Keratinocyte (primary cell): Measurements from ENCODE around the gene NARS2. TPM values are rescaled to one million over a fixed set of nuclear protein-coding genes. Genes with fewer than 3 reads are reported as not detected.

Source experiments
- DNase-seq: peaks from one replicate; pipeline ENCODE4 v3.0.0-alpha.2; 2011; ENCODE audit warnings: low read depth, missing footprints, low spot score
- FAIRE-seq: peaks from 2 replicates; lab custom pipeline; 2011; peaks lifted over from hg19 to GRCh38; lab: Jason Lieb, UNC
- H2AFZ ChIP-seq: 2 replicates; pipeline ENCODE4 v1.6.0; 2012; ENCODE audit warnings: low read length, control low read depth, inconsistent platforms; ENCODE audit not compliant: control insufficient read depth
- H3K27ac ChIP-seq: 2 replicates; pipeline ENCODE4 v1.5.1; 2011; ENCODE audit warnings: low read length; ENCODE audit not compliant: control insufficient read depth, insufficient read depth
- H3K27me3 ChIP-seq: 3 replicates; pipeline ENCODE4 v1.6.0; 2011; ENCODE audit warnings: low read length; ENCODE audit not compliant: control insufficient read depth, insufficient read depth; ENCODE audit errors: extremely low read depth
- H3K36me3 ChIP-seq, 2 experiments: 2 replicates in 1 of 2; 3 replicates in 1 of 2; pipeline ENCODE4 v1.5.1; 2011; ENCODE audit warnings: low read length in 2 of 2, mild to moderate bottlenecking in 1 of 2; ENCODE audit not compliant: control insufficient read depth in 2 of 2, insufficient read depth in 2 of 2; ENCODE audit errors: extremely low read depth in 1 of 2
- H3K4me1 ChIP-seq: 3 replicates; pipeline ENCODE4 v1.5.1; 2011; ENCODE audit warnings: low read length; ENCODE audit not compliant: control insufficient read depth, insufficient read depth; ENCODE audit errors: extremely low read depth
- H3K4me2 ChIP-seq: 3 replicates; pipeline ENCODE4 v1.6.0; 2011; ENCODE audit warnings: low read depth, low read length; ENCODE audit not compliant: control insufficient read depth, insufficient read depth; ENCODE audit errors: extremely low read depth
- H3K4me3 ChIP-seq, 3 experiments: fragments of 200-600 bp in 1 of 3; sonication (generic) in 1 of 3; 2 replicates in 2 of 3; 3 replicates in 1 of 3; pipeline ENCODE4 v1.5.1; 2011 to 2016; ENCODE audit warnings: low read length in 3 of 3, mild to moderate bottlenecking in 3 of 3, control low read depth in 2 of 3, inconsistent platforms in 1 of 3, low read depth in 1 of 3, mixed read lengths in 1 of 3, mixed run types in 1 of 3, moderate library complexity in 1 of 3; ENCODE audit not compliant: control insufficient read depth in 2 of 3, insufficient read depth in 2 of 3; ENCODE audit errors: extremely low read depth in 1 of 3
- H3K79me2 ChIP-seq: 2 replicates; pipeline ENCODE4 v1.6.0; 2012; ENCODE audit warnings: low read length; ENCODE audit not compliant: control insufficient read depth, insufficient read depth
- H3K9ac ChIP-seq: 3 replicates; pipeline ENCODE4 v1.6.0; 2011; ENCODE audit warnings: low read length; ENCODE audit not compliant: control insufficient read depth, insufficient read depth; ENCODE audit errors: extremely low read depth
- H3K9me1 ChIP-seq: 3 replicates; pipeline ENCODE4 v1.6.0; 2011; ENCODE audit warnings: low read length; ENCODE audit not compliant: control insufficient read depth, insufficient read depth; ENCODE audit errors: extremely low read depth
- H3K9me3 ChIP-seq: 2 replicates; pipeline ENCODE4 v1.5.1; 2012; ENCODE audit warnings: low read depth, low read length; ENCODE audit not compliant: control insufficient read depth
- H4K20me1 ChIP-seq: 3 replicates; pipeline ENCODE4 v1.6.0; 2011; ENCODE audit warnings: low read length; ENCODE audit not compliant: control insufficient read depth, insufficient read depth; ENCODE audit errors: extremely low read depth
- EZH2 ChIP-seq: IDR thresholded peaks from one replicate; pipeline ENCODE4 v1.6.1; 2012; ENCODE audit warnings: inconsistent platforms, mild to moderate bottlenecking, low read length, moderate library complexity
- dilution Hi-C: fragments of 300-500 bp; cut with MboI; formaldehyde crosslinking; loops from one replicate; pipeline ENCODE4 v1.7.0; 2020; ENCODE audit warnings: low sequenced_read_pairs; ENCODE audit not compliant: extremely low pct_ligation_motif_present
- polyA plus RNA-seq, 5 experiments: library from polyadenylated mRNA; depleted of rRNA in 3 of 5; stranded (reverse) in 3 of 5; stranded (forward) in 1 of 5; unstranded in 1 of 5; fragments of >200 nt; gene quantifications; 1 replicate in 1 of 5; 2 replicates in 3 of 5; 3 replicates in 1 of 5; pipeline versions ENCODE4 v1.2.1 to v1.2.3, GENCODE V29; 2011 to 2012; ENCODE audit warnings: missing spikeins in 2 of 5, low read depth in 1 of 5, low replicate concordance in 1 of 5
- TF ChIP-seq, protein P1 (sequence below), 3 experiments: IDR thresholded peaks in 1 of 3; conservative IDR thresholded peaks in 1 of 3; optimal IDR thresholded peaks in 1 of 3; 2 replicates in 2 of 3; 3 replicates in 1 of 3; pipeline versions ENCODE3 to v1.5.1; 2011; ENCODE audit warnings: low read length in 3 of 3, mild to moderate bottlenecking in 3 of 3, moderate library complexity in 2 of 3, control low read depth in 1 of 3, inconsistent platforms in 1 of 3; ENCODE audit not compliant: insufficient read depth in 2 of 3; ENCODE audit errors: extremely low read depth in 1 of 3

Gene NARS2
- polyA plus RNA-seq, 1 donor (not counting 4 experiments of a cell fraction or from before 2014, with no cell fraction given) = 28.8 TPM

DNA sequence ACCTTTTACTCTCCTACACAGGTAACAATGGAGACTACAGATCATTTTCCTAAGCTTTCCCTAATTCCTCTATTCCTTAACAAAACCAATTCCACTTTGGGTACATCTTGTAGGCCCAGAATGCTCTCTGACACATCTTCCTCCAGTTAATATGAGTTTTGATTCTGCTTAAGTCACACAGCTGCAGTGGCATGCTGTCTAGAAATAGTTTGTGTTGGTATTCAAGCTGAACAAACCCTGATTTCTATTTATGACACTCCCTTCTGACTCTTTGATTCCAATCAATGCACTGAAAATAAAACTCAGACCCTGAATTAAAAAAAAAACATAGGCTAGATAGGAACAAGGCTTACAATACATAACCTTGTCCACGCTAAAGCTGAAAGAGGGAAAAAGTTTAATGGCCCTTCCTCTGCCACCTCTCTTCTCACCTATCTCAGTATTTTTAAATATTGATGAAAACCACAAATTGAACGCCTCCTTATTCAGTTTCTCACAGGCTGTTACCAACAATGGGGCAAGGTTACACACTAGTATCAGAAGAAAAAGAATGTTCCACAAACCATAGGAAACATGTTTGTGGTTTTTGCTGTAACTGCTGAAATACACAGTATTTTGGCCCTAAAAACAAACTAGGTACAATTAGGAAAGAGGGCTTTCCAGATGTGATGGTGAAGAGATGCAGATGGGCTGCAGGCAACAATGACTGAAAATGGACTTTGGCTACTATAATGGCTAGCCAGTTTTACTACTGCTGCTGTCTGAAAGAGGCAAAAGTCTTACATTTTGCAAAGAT, 121.3 kb downstream of the NARS2 start:
- FAIRE-seq (no peak), DNase-seq (no peak)
- Histone ChIP-seq H3K4me2 (no peak overlapping the region), H3K4me1 (no peaks in the 10 kb centered on the region), H3K9ac (no peak overlapping the region), H3K9me1 (no peaks in the 10 kb centered on the region), H3K36me3 (no peaks in the 10 kb centered on the region), H3K4me3 (no peak overlapping the region), H4K20me1 (no peaks in the 10 kb centered on the region), H3K79me2 (no peaks in the 10 kb centered on the region), H3K27ac (no peak overlapping the region), H3K27me3 (no peaks in the 10 kb centered on the region), H2AFZ (no peak overlapping the region), H3K9me3 (no peaks in the 10 kb centered on the region)
- dilution Hi-C loops = no loop called here
- TF ChIP-seq, protein P1, sequence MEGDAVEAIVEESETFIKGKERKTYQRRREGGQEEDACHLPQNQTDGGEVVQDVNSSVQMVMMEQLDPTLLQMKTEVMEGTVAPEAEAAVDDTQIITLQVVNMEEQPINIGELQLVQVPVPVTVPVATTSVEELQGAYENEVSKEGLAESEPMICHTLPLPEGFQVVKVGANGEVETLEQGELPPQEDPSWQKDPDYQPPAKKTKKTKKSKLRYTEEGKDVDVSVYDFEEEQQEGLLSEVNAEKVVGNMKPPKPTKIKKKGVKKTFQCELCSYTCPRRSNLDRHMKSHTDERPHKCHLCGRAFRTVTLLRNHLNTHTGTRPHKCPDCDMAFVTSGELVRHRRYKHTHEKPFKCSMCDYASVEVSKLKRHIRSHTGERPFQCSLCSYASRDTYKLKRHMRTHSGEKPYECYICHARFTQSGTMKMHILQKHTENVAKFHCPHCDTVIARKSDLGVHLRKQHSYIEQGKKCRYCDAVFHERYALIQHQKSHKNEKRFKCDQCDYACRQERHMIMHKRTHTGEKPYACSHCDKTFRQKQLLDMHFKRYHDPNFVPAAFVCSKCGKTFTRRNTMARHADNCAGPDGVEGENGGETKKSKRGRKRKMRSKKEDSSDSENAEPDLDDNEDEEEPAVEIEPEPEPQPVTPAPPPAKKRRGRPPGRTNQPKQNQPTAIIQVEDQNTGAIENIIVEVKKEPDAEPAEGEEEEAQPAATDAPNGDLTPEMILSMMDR (optimal IDR thresholded peaks at IDR 0.05 in 1 of 3, IDR thresholded peaks at IDR 0.05 in 1 of 3, conservative IDR thresholded peaks at IDR 0.05 in 1 of 3; ENCODE audit: extremely low read depth in 1 of 3, insufficient read depth in 2 of 3, low read length in 3 of 3) = no peak

DNA sequence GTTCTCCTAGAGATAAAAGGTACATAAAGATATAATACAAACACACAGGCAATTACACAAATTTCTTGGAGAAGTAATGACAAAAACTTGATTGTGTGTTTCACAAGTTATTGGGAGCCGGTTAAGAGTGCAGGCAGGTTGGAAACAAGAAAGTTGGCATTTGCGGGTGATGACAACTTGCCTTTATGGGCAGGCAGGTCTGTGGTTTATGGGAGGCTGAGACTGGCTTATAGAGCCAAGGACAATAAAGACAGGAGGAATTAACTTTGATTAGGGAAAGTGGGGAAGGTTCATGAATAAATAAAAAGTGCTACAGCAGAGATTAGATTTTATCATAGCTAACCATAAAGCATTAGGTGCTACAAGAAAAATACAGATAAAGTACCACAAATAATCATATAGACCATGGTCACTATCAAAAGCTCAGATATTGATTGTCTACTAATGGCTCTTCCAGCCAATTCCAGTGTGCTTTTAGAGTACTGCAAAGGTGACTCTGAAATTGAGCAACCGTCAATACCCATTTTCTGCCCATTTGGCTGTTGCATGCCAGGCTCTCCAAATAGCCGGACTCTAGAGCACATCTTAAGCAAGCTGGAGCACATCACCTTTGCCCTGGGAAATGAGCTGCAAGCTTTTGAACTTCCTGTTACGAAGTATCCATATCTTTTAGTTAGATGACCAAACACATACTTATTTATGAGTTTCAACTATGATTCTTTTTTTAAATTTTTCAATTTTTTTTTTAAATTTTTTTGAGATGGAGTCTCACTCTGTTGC, 123.1 kb downstream of the NARS2 start:
- no peak overlapping the region for H2AFZ ChIP-seq
- no peaks in the 10 kb centered on the region for H3K9me3 ChIP-seq
- H3K4me1 ChIP-seq = no peaks in the 10 kb centered on the region
- FAIRE-seq = no peak
- H3K9me1 ChIP-seq = no peaks in the 10 kb centered on the region
- no peak overlapping the region for H3K4me2 ChIP-seq
- H3K79me2 ChIP-seq = no peaks in the 10 kb centered on the region
- H4K20me1 ChIP-seq = no peaks in the 10 kb centered on the region
- no peak overlapping the region for H3K9ac ChIP-seq
- no peak for TF ChIP-seq EZH2
- TF ChIP-seq, protein P1 (optimal IDR thresholded peaks at IDR 0.05 in 1 of 3, IDR thresholded peaks at IDR 0.05 in 1 of 3, conservative IDR thresholded peaks at IDR 0.05 in 1 of 3; ENCODE audit: extremely low read depth in 1 of 3, insufficient read depth in 2 of 3, low read length in 3 of 3) = no peak
- H3K27me3 ChIP-seq = no peaks in the 10 kb centered on the region
- H3K27ac ChIP-seq = no peak overlapping the region
- no peak overlapping the region for H3K4me3 ChIP-seq
- no peaks in the 10 kb centered on the region for H3K36me3 ChIP-seq
- dilution Hi-C loops = no loop called here
- no peak for DNase-seq
